Right forelimb (tissue), 1 donor: ENCODE measurements around the gene TBL1Y.
A peak's percentile ranks its signal among the peaks of the same experiment; 100 is the strongest.
"Not testable (repeated sequence)": the region's sequence is repeated elsewhere in the genome, so short reads cannot be mapped to it uniquely, and the experiment has no call there.

Experiments
- DNase-seq: peaks from one replicate; pipeline ENCODE4 v3.0.0-alpha.2; 2018

TBL1Y gene

GRCh38 chrY:6910372-6911252 is at the start of gene TBL1Y:
TSS of gene TBL1Y (plus strand) at chrY:6910697. CDS start at chrY:7025085, 114,388 bp downstream.
- peak; percentile 45 for DNase-seq

GRCh38 chrY:6894496-6894895 is 16.0 kb upstream of the TBL1Y start:
- no peak for DNase-seq

- DNase-seq, result no peak
Measured at GRCh38 chrY:6895236-6895635, 15.3 kb upstream of the TBL1Y start.

- DNase-seq, result not testable (repeated sequence)
Measured at GRCh38 chrY:6902116-6902515, 8.4 kb upstream of the TBL1Y start.

- DNase-seq, result no peak
Measured at GRCh38 chrY:6907591-6907990, 2.9 kb upstream of the TBL1Y start.

GRCh38 chrY:6908021-6908420 is 2.5 kb upstream of the TBL1Y start:
- DNase-seq, result not testable (repeated sequence)

- DNase-seq, result peak; percentile 44
Measured at GRCh38 chrY:6909118-6909521, 1.4 kb upstream of the TBL1Y start.

GRCh38 chrY:6909856-6910255 is 641 bp upstream of the TBL1Y start:
- no peak for DNase-seq

- peak; percentile 45 for DNase-seq
Measured at GRCh38 chrY:6911253-6911881, 870 bp downstream of the TBL1Y start, which contains the start of gene AMELY. TSS of gene AMELY (minus strand) at chrY:6911752. CDS start at chrY:6872608, 39,144 bp downstream.

- no peak for DNase-seq
Measured at GRCh38 chrY:6913362-6913761, 2.9 kb downstream of the TBL1Y start.

GRCh38 chrY:6921061-6921460 is 10.6 kb downstream of the TBL1Y start:
- no peak for DNase-seq

GRCh38 chrY:6928265-6928664 is 17.8 kb downstream of the TBL1Y start:
- no peak for DNase-seq

GRCh38 chrY:6929237-6929636 is 18.7 kb downstream of the TBL1Y start:
- DNase-seq, result no peak

- no peak for DNase-seq
Measured at GRCh38 chrY:6931779-6932396, 21.4 kb downstream of the TBL1Y start.

GRCh38 chrY:6935497-6935896 is 25.0 kb downstream of the TBL1Y start:
- no peak for DNase-seq

- DNase-seq, result no peak
Measured at GRCh38 chrY:6947695-6948094, 37.2 kb downstream of the TBL1Y start.

- DNase-seq, result no peak
Measured at GRCh38 chrY:6948378-6948777, 37.9 kb downstream of the TBL1Y start.

- no peak for DNase-seq
Measured at GRCh38 chrY:6949947-6950346, 39.5 kb downstream of the TBL1Y start.

GRCh38 chrY:6964732-6965131 is 54.2 kb downstream of the TBL1Y start:
- peak; percentile 42 for DNase-seq

- DNase-seq, result no peak
Measured at GRCh38 chrY:6966521-6966920, 56.0 kb downstream of the TBL1Y start.

GRCh38 chrY:6967736-6968135 is 57.2 kb downstream of the TBL1Y start:
- DNase-seq, result no peak

GRCh38 chrY:6968191-6968590 is 57.7 kb downstream of the TBL1Y start:
- DNase-seq, result no peak

GRCh38 chrY:6972271-6972887 is 61.9 kb downstream of the TBL1Y start:
- no peak for DNase-seq
